Stimulated activated CD8-positive, alpha-beta memory T cell treated with anti-CD3 and anti-CD28 coated beads, Interleukin-12 subunit alpha, Interleukin-12 subunit beta, amount 100 ng/mL, for 1 hour (primary cell): ENCODE results near the gene MAML1.
A peak's percentile ranks its signal among the peaks of the same experiment; 100 is the strongest.
"Not testable (repeated sequence)": the region's sequence is repeated elsewhere in the genome, so short reads cannot be mapped to it uniquely, and the experiment has no call there.

Experiments
- DNase-seq: peaks from one replicate; pipeline ENCODE4 v3.0.0-alpha.2; 2020; ENCODE audit warnings: low read depth

The MAML1 gene

DNA sequence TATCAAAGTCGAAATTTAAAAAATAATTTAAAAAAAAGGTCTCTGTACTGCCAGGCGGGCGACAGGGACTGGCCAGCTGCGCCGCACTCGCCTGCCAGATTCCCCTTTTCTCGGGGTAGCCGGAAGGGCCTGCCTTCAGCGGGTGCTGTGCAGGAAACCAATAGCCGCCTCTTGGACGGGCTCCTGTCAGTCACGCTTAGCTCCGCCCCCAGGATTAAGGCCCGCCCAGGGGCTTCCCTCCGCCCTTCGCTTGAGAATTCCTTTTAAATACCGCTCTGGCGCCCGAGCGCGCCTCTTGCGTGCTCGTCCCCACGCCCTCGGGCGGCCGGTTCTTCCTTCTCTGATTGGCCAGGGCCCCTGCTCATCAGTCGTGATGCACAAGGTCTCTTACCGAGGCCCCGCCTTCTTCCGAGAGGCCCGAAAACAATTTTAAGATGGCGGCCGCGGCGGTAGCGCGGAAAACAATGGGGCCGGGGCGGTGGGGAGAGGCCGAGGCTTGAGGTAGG is at the start of gene MAML1:
Gene MAML1 (plus strand): TSS at position 411 of the 506 bp plus-strand sequence. CDS start 291 bp downstream, outside the sequence.
- peak; percentile 98 for DNase-seq

DNA sequence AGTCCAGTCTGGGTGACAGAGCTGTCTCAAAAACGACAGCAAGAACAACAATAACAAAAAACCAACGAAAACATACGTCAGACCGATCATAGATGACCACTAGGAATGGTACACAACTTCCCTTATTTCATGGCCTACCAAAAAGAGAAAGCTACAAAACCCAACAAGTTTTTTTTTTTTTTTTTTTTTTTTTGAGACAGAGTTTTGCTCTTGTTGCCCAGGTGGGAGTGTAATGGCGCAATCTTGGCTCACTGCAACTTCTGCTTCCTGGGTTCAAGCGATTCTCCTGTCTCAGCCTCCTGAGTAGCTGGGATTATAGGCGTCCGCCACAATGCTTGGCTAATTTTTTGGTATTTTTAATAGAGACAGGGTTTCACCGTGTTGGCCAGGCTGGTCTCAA is 43.4 kb upstream of the MAML1 start:
- DNase-seq = not testable (repeated sequence)

DNA sequence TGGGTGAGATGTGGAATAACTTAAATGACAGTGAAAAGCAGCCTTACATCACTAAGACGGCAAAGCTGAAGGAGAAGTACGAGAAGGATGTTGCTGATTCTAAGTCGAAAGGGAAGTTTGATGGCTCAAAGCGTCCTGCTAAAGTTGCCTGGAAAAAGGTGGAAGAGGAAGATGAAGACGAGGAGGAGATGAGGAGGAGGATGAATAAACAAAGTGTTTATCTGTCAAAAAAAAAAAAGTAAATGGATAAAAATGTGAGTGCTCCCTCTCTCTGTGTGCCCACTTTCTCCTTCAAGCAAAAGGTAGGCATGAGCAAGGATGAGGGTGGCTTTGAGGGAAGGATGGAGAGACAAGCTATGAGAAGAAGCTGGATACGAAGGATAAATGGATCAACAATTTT is 38.1 kb upstream of the MAML1 start:
- no peak for DNase-seq

- no peak for DNase-seq
These were observed 36.0 kb upstream of the MAML1 start for GRCh38 chr5:179696603-179697002.

DNA sequence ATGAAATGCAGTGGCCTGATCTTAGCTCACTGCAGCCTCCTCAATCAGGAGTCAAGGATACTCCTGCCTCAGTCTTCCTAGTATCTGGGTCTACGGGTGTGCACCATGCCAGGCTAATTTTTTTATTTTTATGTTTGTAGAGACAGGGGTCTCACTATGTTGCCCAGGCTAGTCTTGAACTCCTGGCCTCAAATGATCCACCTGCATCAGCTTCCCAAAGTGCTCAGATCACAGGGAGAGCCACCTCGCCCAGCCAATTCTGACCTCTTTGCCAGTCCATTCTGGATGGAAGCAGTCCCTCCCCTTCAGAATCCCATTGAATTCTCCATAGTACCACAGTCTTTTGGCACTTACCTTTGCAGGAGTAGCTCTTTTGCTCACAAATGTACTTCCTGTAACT is 35.5 kb upstream of the MAML1 start:
- DNase-seq = no peak

GRCh38 chr5:179697543-179697942 is 35.1 kb upstream of the MAML1 start:
- not testable (repeated sequence) for DNase-seq

DNA sequence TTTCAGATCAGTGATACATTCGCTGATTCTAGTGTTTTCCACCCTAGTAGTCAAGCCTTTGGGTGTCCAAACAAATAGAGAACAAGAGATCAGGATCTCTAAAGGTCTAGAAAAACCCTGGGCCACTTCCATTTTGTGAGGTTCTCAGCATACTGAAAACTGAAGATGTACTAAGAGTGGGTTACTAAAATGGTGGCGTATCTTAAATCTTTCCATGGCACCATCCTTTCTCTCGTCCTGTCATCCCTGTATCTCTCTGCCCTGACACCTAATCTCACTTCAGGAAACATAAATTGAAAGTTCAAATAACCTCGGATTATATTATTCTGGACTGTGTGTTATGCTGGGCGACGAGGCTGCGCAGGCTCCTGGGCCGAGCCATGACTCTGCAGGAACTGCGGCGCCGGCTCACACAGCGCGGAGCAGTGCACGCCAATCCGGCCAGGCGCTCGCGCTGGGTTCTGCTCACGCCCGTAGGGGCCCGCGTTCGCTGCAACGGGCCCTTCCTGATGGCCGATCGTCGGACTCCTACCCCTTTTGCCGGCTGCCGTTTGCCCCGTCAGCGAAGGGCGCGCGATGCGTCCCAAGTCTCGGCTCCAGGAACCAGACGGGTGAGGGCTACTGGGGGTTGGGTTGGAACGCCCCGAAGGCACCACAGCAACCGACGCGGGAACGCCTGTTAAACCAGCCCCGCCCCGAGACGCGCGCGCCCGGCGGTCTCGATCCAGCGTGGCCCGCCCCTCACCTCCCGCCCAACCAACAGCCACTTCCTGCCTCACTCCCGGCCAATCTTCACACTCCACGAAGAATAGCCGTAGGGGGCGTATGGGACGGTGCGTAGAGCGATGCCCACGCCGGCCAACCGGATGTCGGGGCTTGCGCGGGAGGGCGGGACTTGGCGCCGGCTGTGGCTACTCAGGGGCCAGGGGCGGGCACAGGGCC is 34.4 kb upstream of the MAML1 start:
- DNase-seq = peak; percentile 96

- DNase-seq = no peak
These were observed 33.5 kb upstream of the MAML1 start, which contains the start of gene CANX for GRCh38 chr5:179698935-179699615. TSS of gene CANX (plus strand) at chr5:179698967. CDS start at chr5:179705682, 6,715 bp downstream.

GRCh38 chr5:179699616-179700237 is 32.9 kb upstream of the MAML1 start:
- DNase-seq = no peak

- DNase-seq = no peak
These were observed 32.2 kb upstream of the MAML1 start for GRCh38 chr5:179700401-179700918.

GRCh38 chr5:179716286-179716685 is 16.3 kb upstream of the MAML1 start:
- no peak for DNase-seq

DNA sequence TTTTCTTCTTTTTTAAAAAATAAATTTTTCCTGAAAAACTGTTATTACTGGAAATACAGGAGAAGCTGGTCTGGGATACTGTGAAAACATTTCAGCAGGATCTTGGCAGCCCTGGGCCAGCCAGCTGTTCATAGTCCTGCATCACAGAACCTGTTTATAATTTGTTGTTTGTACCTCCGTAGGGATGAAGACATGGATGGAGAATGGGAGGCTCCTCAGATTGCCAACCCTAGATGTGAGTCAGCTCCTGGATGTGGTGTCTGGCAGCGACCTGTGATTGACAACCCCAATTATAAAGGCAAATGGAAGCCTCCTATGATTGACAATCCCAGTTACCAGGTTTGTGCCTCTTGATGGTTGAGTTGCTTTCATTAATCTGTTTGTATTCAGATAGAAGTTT is 12.4 kb upstream of the MAML1 start:
- DNase-seq = no peak

GRCh38 chr5:179724163-179724562 is 8.5 kb upstream of the MAML1 start:
- no peak for DNase-seq

DNA sequence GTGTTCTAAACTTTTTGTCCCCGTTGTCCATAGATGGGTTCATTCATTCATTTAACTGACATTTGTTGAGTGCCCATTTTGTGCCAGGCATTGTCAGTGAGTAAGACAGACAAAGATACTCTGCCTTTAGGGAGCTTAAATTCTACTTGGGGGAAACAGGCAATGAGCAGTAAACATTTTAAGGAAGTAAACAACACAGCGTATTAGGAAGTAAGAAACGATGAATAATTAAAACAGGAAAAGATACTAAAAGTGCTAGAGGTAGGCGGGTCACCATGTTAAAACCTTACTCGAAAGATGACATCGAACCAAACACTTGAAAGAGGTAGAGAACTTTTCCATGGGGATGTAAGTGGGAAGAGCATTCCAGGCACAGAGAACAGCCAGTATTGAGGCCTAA is 5.5 kb upstream of the MAML1 start:
- DNase-seq = no peak

DNA sequence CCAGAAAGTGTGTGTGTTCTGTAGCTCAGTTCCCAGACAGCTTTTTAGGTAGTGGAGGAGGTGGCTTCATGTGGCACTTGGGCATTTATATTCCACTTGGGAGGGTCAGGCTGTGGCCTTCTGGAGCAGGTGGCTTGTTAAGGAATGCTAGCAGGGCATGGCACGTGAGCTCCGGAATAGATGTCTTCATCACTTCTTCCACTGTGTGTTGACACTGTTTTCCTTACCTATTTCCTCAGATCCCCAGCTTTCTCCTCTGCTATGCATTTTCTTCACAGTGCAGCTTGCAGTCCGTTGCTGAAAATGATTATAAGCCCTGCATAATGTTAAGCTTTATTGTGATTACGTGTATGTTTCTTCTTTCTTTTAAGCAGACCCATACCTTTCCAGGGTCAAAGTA is 3.3 kb upstream of the MAML1 start:
- DNase-seq = no peak

DNA sequence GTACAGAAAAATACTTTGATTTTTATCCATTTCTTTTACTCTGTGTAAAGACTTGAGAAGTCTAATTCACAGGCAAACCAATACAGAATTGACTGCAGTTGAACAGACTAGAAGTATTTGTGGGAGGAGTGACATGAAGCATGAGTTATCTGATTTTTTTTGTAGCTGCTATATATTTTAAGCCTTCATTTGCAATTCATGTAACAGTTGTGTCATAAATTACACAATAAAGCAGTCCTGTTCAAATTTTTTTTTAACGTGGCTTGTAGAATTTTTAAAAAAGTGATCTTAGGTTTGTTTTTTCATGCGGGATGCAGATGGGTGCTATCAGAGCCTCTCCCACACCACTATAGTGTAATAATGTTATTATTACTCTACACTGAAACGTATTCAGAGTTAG is 2.9 kb upstream of the MAML1 start:
- DNase-seq = no peak

DNA sequence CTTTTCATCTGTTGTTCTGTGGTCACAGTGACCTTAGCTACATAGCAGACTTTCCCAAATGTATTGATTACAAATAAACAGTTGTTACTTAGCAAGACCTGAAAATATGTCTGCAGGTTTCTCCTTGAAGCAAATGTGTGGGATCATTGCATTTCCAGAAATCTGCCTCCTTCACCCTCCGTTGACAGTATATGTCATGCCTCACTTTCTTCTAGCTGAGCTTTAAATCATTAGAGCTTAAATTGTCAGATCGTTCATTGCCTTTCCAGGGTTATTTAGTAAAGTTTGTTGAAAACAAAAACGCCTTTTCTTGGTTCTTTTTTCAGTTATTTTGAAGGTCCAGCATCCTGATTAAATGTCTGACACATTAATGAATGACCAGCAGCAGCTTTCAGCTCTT is 2.3 kb upstream of the MAML1 start:
- no peak for DNase-seq

DNA sequence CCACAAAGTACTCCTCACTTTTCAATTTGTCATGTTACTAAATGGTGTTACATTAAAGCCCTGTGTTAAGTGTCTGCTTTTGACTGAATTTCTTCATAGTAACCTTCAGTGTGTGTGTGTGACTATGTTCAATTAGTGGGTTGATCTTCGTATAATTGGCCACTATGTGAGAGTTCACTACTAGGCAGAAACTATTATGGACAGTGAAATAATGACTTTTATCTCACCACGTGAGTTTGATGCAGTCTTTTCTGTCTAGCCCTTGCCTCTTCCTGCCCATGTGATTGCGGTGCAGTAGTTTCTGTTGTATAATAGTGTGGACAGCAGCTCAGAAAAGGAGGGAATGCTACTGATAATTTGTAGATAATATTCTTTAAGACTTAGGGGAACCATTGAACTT is 1.8 kb upstream of the MAML1 start:
- no peak for DNase-seq

- DNase-seq = no peak
These were observed 721 bp upstream of the MAML1 start for GRCh38 chr5:179731791-179732411.

- DNase-seq = no peak
These were observed 523 bp downstream of the MAML1 start for GRCh38 chr5:179732918-179733771.

- no peak for DNase-seq
These were observed 1.1 kb downstream of the MAML1 start for GRCh38 chr5:179733772-179734126.
